GM19324 (cell line): ENCODE data around the gene RNF126.
"Not testable (repeated sequence)": the region's sequence is repeated elsewhere in the genome, so short reads cannot be mapped to it uniquely, and the experiment has no call there.

ENCODE experiments used
- ATAC-seq: cut with Tn5 transposase; IDR thresholded peaks from one replicate; pipeline ENCODE4 v1.9.1; 2021; ENCODE audit warnings: mild to moderate bottlenecking, moderate library complexity; ENCODE audit not compliant: unreplicated experiment, low FRiP score

RNF126 gene

GRCh38 chr19:632579-633067 is 30.4 kb downstream of the RNF126 start:
- ATAC-seq, result peak; percentile 27

- no peak for ATAC-seq
Measured at GRCh38 chr19:629961-630714, 32.9 kb downstream of the RNF126 start.

- ATAC-seq, result not testable (repeated sequence)
Measured at GRCh38 chr19:629515-629914, 33.5 kb downstream of the RNF126 start.

GRCh38 chr19:628168-628567 is 34.8 kb downstream of the RNF126 start:
- no peak for ATAC-seq

- not testable (repeated sequence) for ATAC-seq
Measured at GRCh38 chr19:626566-626965, 36.4 kb downstream of the RNF126 start.

- no peak for ATAC-seq
Measured at GRCh38 chr19:625257-625656, 37.8 kb downstream of the RNF126 start.

GRCh38 chr19:624433-625109 is 38.4 kb downstream of the RNF126 start:
- no peak for ATAC-seq

- no peak for ATAC-seq
Measured at GRCh38 chr19:623974-624373, 39.0 kb downstream of the RNF126 start.

- ATAC-seq, result no peak
Measured at GRCh38 chr19:623175-623916, 39.7 kb downstream of the RNF126 start.

- no peak for ATAC-seq
Measured at GRCh38 chr19:622666-623065, 40.3 kb downstream of the RNF126 start.

- no peak for ATAC-seq
Measured at GRCh38 chr19:621819-622218, 41.2 kb downstream of the RNF126 start.

GRCh38 chr19:621191-621590 is 41.8 kb downstream of the RNF126 start:
- ATAC-seq, result not testable (repeated sequence)

GRCh38 chr19:620166-620862 is 42.7 kb downstream of the RNF126 start:
- no peak for ATAC-seq

GRCh38 chr19:619286-620002 is 43.6 kb downstream of the RNF126 start:
- no peak for ATAC-seq

GRCh38 chr19:618674-619285 is 44.2 kb downstream of the RNF126 start:
- ATAC-seq, result no peak

GRCh38 chr19:618247-618619 is 44.8 kb downstream of the RNF126 start:
- ATAC-seq, result no peak

GRCh38 chr19:617551-618246 is 45.3 kb downstream of the RNF126 start:
- ATAC-seq, result no peak

- ATAC-seq, result no peak
Measured at GRCh38 chr19:616747-617526, 46.1 kb downstream of the RNF126 start.
